Smooth muscle cell (in vitro differentiated cells): ENCODE results near the gene SETBP1. TPM values are rescaled to one million over a fixed set of nuclear protein-coding genes. Genes with fewer than 3 reads are reported as not detected.
"Not testable (repeated sequence)": the region's sequence is repeated elsewhere in the genome, so short reads cannot be mapped to it uniquely, and the experiment has no call there.

ENCODE experiments used
- DNase-seq: peaks from one replicate; lab custom pipeline; 2025; ENCODE audit not compliant: unreplicated experiment; lab: John Stamatoyannopoulos, UW
- H2AFZ ChIP-seq: fragments of 200-600 bp; sonication (generic); 2 replicates; pipeline ENCODE4 v1.6.0; 2016; ENCODE audit warnings: antibody characterized with exemption, low read depth, mild to moderate bottlenecking
- H3F3A ChIP-seq: fragments of 200-600 bp; sonication (generic); 2 replicates; pipeline ENCODE4 v1.6.0; 2017; ENCODE audit warnings: antibody characterized with exemption, low read depth
- H3K27ac ChIP-seq: fragments of 200-600 bp; sonication (generic); 2 replicates; pipeline ENCODE4 v1.5.1; 2016; ENCODE audit warnings: low read depth, mild to moderate bottlenecking
- H3K27me3 ChIP-seq: fragments of 200-600 bp; sonication (generic); 2 replicates; pipeline ENCODE4 v1.6.1; 2016; ENCODE audit warnings: low read depth, mild to moderate bottlenecking
- H3K36me3 ChIP-seq: fragments of 200-600 bp; sonication (generic); 2 replicates; pipeline ENCODE4 v1.5.1; 2016; ENCODE audit warnings: low read depth
- H3K4me1 ChIP-seq: fragments of 200-600 bp; sonication (generic); 2 replicates; pipeline ENCODE4 v1.5.1; 2016; ENCODE audit warnings: low read depth
- H3K4me2 ChIP-seq: fragments of 200-600 bp; sonication (generic); 2 replicates; pipeline ENCODE4 v1.6.0; 2016; ENCODE audit warnings: mild to moderate bottlenecking
- H3K4me3 ChIP-seq: fragments of 200-600 bp; sonication (generic); 2 replicates; pipeline ENCODE4 v1.5.1; 2016; ENCODE audit warnings: mild to moderate bottlenecking
- H3K79me2 ChIP-seq: fragments of 200-600 bp; sonication (generic); 2 replicates; pipeline ENCODE4 v1.6.0; 2016; ENCODE audit warnings: low read depth, mild to moderate bottlenecking
- H3K9ac ChIP-seq: fragments of 200-600 bp; sonication (generic); 2 replicates; pipeline ENCODE4 v1.6.0; 2016; ENCODE audit warnings: low read depth
- H3K9me3 ChIP-seq: fragments of 200-600 bp; sonication (generic); replicated peaks from 2 replicates; pipeline ENCODE4 v1.5.1; 2016; ENCODE audit warnings: low read depth
- H4K20me1 ChIP-seq: fragments of 200-600 bp; sonication (generic); 2 replicates; pipeline ENCODE4 v1.6.0; 2016; ENCODE audit warnings: low read depth
- CTCF ChIP-seq: fragments of 200-600 bp; sonication (generic); IDR thresholded peaks from 2 replicates; pipeline ENCODE4 v1.5.1; 2017; ENCODE audit warnings: borderline replicate concordance, mild to moderate bottlenecking, antibody characterized with exemption; ENCODE audit not compliant: insufficient read depth, poor library complexity, severe bottlenecking
- WGBS: methylation state at CpG from one replicate; pipeline ENCODE4 v1.1.7; 2016; ENCODE audit warnings: low lambda C conversion rate; 5-methylcytosine and 5-hydroxymethylcytosine counted together
- polyA plus RNA-seq: library from polyadenylated mRNA; unstranded; fragments of >200 nt; fragmentation: Nextera tagmentation; extraction: Ambion mirVana; gene quantifications from 2 replicates; pipeline ENCODE4 v1.2.1, GENCODE V29; 2016
- total RNA-seq: library from RNA; depleted of rRNA; stranded (reverse); fragments of >200 nt; gene quantifications from 2 replicates; pipeline ENCODE4 v1.2.3, GENCODE V29; 2014

SETBP1 gene
- total and polyA plus RNA-seq, 2 experiments from 2014 or later: 6.1 to 17.7 TPM

GRCh38 chr18:44799382-44799906 lies 118.8 kb downstream of the SETBP1 start:
- no peak for DNase-seq
- no peak overlapping the region for H3K27ac ChIP-seq
- no peak overlapping the region for H2AFZ ChIP-seq
- H3K79me2 ChIP-seq: peaks cover 28% of the 10 kb centered on the region
- TF ChIP-seq CTCF: no peak
- H3K4me1 ChIP-seq: peaks cover 16% of the 10 kb centered on the region
- H3K4me2 ChIP-seq: no peak overlapping the region
- H3K36me3 ChIP-seq: no peaks in the 10 kb centered on the region
- H3K27me3 ChIP-seq: no peaks in the 10 kb centered on the region
- 95% methylated on average over 4 of the region's 4 CpGs for WGBS
- H3F3A ChIP-seq: no peaks in the 10 kb centered on the region
- no peak overlapping the region for H3K9ac ChIP-seq
- no peaks in the 10 kb centered on the region for H3K9me3 ChIP-seq
- H3K4me3 ChIP-seq: no peak overlapping the region
- H4K20me1 ChIP-seq: no peaks in the 10 kb centered on the region

- Histone ChIP-seq H2AFZ (no peak overlapping the region), H3K36me3 (no peaks in the 10 kb centered on the region), H3K27ac (no peak overlapping the region), H3K79me2 (peaks cover 26% of the 10 kb centered on the region), H3K4me1 (peaks cover 14% of the 10 kb centered on the region), H3K27me3 (no peaks in the 10 kb centered on the region), H3K9ac (no peak overlapping the region), H3K9me3 (no peaks in the 10 kb centered on the region), H3K4me3 (no peak overlapping the region), H3K4me2 (no peak overlapping the region), H4K20me1 (no peaks in the 10 kb centered on the region), H3F3A (no peaks in the 10 kb centered on the region)
- TF ChIP-seq CTCF: no peak
- 72% methylated on average over 1 of the region's 1 CpG for WGBS
- DNase-seq: no peak
Observed at GRCh38 chr18:44799907-44800421, 119.3 kb downstream of the SETBP1 start.

- Histone ChIP-seq H3K79me2 (peaks cover 22% of the 10 kb centered on the region), H3K4me1 (peaks cover 14% of the 10 kb centered on the region)
- H3K9ac ChIP-seq, H3K27me3 ChIP-seq, H3K9me3 ChIP-seq, H3K4me3 ChIP-seq, H4K20me1 ChIP-seq, H3K27ac ChIP-seq, H2AFZ ChIP-seq, H3F3A ChIP-seq, H3K36me3 ChIP-seq, H3K4me2 ChIP-seq, DNase-seq: not testable (repeated sequence)
- 84% methylated on average over 8 of the region's 8 CpGs for WGBS
Observed at GRCh38 chr18:44800766-44801165, 120.1 kb downstream of the SETBP1 start.

- no peak overlapping the region for H3K9ac ChIP-seq
- no peaks in the 10 kb centered on the region for H3F3A ChIP-seq
- WGBS: 98% methylated on average over 2 of the region's 2 CpGs
- H3K27ac ChIP-seq: peak overlapping the region; percentile 95
- H3K4me2 ChIP-seq: peak overlapping the region; percentile 62
- H2AFZ ChIP-seq: no peak overlapping the region
- H3K9me3 ChIP-seq: no peaks in the 10 kb centered on the region
- DNase-seq: no peak
- H3K79me2 ChIP-seq: peaks cover 25% of the 10 kb centered on the region
- TF ChIP-seq CTCF: no peak
- no peaks in the 10 kb centered on the region for H3K36me3 ChIP-seq
- no peaks in the 10 kb centered on the region for H3K27me3 ChIP-seq
- H3K4me1 ChIP-seq: peaks cover 14% of the 10 kb centered on the region
- H4K20me1 ChIP-seq: no peaks in the 10 kb centered on the region
- H3K4me3 ChIP-seq: no peak overlapping the region
Observed at GRCh38 chr18:44801781-44802180, 121.1 kb downstream of the SETBP1 start.
